KMS-11 (cell line): ENCODE results near the gene LHFPL2.

Experiments used
- H2AFZ ChIP-seq: fragments of 200-600 bp; sonication (generic); 2 replicates; pipeline ENCODE4 v1.6.1; 2016; ENCODE audit warnings: antibody characterized with exemption, mixed run types, low read depth
- H3K27ac ChIP-seq: fragments of 200-600 bp; sonication (generic); 2 replicates; pipeline ENCODE4 v1.6.1; 2016; ENCODE audit warnings: mild to moderate bottlenecking, mixed run types
- H3K27me3 ChIP-seq: fragments of 200-600 bp; sonication (generic); 2 replicates; pipeline ENCODE4 v1.6.1; 2017; ENCODE audit warnings: mild to moderate bottlenecking, low read depth, mixed run types, moderate library complexity; ENCODE audit not compliant: insufficient read depth
- H3K36me3 ChIP-seq: fragments of 200-600 bp; sonication (generic); 2 replicates; pipeline ENCODE4 v1.6.1; 2017; ENCODE audit warnings: mild to moderate bottlenecking, mixed run types; ENCODE audit not compliant: insufficient read depth
- H3K4me1 ChIP-seq: fragments of 200-600 bp; sonication (generic); 2 replicates; pipeline ENCODE4 v1.6.1; 2016; ENCODE audit warnings: mild to moderate bottlenecking, low read depth, mixed run types; ENCODE audit not compliant: poor library complexity, severe bottlenecking
- H3K4me2 ChIP-seq: fragments of 200-600 bp; sonication (generic); 2 replicates; pipeline ENCODE4 v1.7.0; 2016; ENCODE audit warnings: mild to moderate bottlenecking, mixed run types
- H3K4me3 ChIP-seq: fragments of 200-600 bp; sonication (generic); IDR thresholded peaks from 2 replicates; pipeline ENCODE4 v1.6.1; 2017; ENCODE audit warnings: low read depth, low read length, mixed read lengths; ENCODE audit not compliant: insufficient read depth
- H3K79me2 ChIP-seq: fragments of 200-600 bp; sonication (generic); 2 replicates; pipeline ENCODE4 v1.6.1; 2016; ENCODE audit warnings: low read depth, mixed run types; ENCODE audit not compliant: insufficient read depth
- H3K9ac ChIP-seq: fragments of 200-600 bp; sonication (generic); 2 replicates; pipeline ENCODE4 v1.6.1; 2016; ENCODE audit warnings: mild to moderate bottlenecking, mixed run types
- H4K20me1 ChIP-seq: fragments of 200-600 bp; sonication (generic); 2 replicates; pipeline ENCODE4 v1.6.1; 2016; ENCODE audit warnings: mild to moderate bottlenecking, mixed run types; ENCODE audit not compliant: insufficient read depth
- TF ChIP-seq, protein P1 (sequence below): fragments of 200-600 bp; sonication (generic); conservative IDR thresholded peaks from 2 replicates; pipeline ENCODE4 v1.6.1; 2017; ENCODE audit warnings: low read depth, mild to moderate bottlenecking, antibody characterized with exemption, low read length, moderate library complexity, mixed read lengths

Gene LHFPL2

DNA sequence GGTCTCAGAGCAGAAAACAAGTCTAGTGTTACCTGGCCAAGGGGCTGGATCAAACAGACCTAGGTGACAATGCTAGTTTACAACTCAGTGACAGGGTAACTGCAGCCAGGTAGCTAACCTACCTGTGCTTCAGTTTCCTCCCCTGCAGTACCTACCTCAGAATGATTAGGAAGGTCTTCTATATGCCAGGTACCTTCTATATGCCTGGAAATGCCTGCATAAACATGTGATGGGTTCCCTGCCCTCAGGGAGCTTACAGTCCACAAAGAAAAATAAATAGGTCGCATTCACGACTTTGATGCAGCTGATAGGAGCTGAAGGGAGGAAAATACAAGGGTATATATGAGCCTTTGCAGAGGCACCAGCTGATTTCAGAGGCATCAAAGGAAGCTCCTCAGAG, 16.1 kb downstream of the LHFPL2 start:
- TF ChIP-seq, protein P1, sequence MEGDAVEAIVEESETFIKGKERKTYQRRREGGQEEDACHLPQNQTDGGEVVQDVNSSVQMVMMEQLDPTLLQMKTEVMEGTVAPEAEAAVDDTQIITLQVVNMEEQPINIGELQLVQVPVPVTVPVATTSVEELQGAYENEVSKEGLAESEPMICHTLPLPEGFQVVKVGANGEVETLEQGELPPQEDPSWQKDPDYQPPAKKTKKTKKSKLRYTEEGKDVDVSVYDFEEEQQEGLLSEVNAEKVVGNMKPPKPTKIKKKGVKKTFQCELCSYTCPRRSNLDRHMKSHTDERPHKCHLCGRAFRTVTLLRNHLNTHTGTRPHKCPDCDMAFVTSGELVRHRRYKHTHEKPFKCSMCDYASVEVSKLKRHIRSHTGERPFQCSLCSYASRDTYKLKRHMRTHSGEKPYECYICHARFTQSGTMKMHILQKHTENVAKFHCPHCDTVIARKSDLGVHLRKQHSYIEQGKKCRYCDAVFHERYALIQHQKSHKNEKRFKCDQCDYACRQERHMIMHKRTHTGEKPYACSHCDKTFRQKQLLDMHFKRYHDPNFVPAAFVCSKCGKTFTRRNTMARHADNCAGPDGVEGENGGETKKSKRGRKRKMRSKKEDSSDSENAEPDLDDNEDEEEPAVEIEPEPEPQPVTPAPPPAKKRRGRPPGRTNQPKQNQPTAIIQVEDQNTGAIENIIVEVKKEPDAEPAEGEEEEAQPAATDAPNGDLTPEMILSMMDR = no peak
- H3K9ac ChIP-seq = no peak overlapping the region
- no peak overlapping the region for H2AFZ ChIP-seq
- no peak overlapping the region for H3K4me3 ChIP-seq
- H3K27me3 ChIP-seq = no peaks in the 10 kb centered on the region
- H4K20me1 ChIP-seq = no peaks in the 10 kb centered on the region
- no peak overlapping the region for H3K27ac ChIP-seq
- peaks cover 21% of the 10 kb centered on the region for H3K4me1 ChIP-seq
- no peak overlapping the region for H3K4me2 ChIP-seq
- H3K79me2 ChIP-seq = no peaks in the 10 kb centered on the region
- no peaks in the 10 kb centered on the region; the same call in 1 of the 2 replicates for H3K36me3 ChIP-seq

DNA sequence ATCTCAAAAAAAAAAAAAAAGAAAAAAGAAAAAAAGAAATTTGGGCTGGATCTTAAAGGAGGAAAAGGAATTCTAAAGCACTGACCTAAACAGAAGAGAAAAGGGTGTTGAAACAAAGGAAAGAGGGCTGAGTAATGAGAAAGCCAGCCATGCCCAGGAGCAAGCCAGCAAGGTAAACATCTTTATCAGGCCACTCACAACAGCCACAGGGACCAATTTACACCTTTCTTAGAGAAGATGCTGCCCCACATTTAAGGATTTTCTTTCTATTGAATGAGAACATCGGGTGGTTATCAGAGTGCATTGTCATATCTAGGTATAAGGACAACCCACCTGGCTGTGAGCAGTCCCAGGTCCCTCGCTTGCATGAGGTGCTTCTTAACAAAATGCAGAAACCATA, 16.6 kb downstream of the LHFPL2 start:
- Histone ChIP-seq H3K27ac (no peak overlapping the region), H3K4me3 (no peak overlapping the region), H3K27me3 (no peaks in the 10 kb centered on the region), H2AFZ (no peak overlapping the region), H3K9ac (no peak overlapping the region), H3K36me3 (no peaks in the 10 kb centered on the region; the same call in 1 of the 2 replicates), H4K20me1 (no peaks in the 10 kb centered on the region), H3K4me1 (peaks cover 26% of the 10 kb centered on the region), H3K79me2 (no peaks in the 10 kb centered on the region), H3K4me2 (no peak overlapping the region)
- TF ChIP-seq, protein P1 = no peak

DNA sequence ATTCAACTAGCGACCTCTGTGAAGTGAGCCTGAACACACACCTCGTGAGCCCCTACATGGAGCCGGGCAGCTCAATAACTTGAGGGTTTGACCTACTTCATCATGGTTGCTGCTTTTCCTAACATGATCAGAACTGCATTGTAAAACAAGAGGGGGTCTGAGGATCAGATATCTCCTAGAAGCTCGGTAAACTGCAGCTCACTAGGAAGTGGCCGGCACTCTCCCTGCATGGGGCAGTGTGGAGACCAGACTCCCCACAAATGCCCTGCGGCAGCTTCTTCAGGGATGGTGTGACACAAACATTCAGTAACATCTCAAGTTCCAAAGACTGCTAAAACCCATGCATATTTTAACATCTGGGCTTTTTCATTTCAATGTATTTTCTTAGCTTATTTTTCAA, 18.5 kb downstream of the LHFPL2 start:
- H3K79me2 ChIP-seq = no peaks in the 10 kb centered on the region
- no peak overlapping the region for H3K9ac ChIP-seq
- H4K20me1 ChIP-seq = no peaks in the 10 kb centered on the region
- H3K27me3 ChIP-seq = no peaks in the 10 kb centered on the region
- TF ChIP-seq, protein P1 = no peak
- no peak overlapping the region for H2AFZ ChIP-seq
- H3K36me3 ChIP-seq = no peaks in the 10 kb centered on the region; the same call in 1 of the 2 replicates
- H3K4me1 ChIP-seq = peaks cover 26% of the 10 kb centered on the region
- no peak overlapping the region for H3K27ac ChIP-seq
- H3K4me2 ChIP-seq = no peak overlapping the region
- H3K4me3 ChIP-seq = no peak overlapping the region

- H3K4me1 ChIP-seq = peaks cover 24% of the 10 kb centered on the region
- no peaks in the 10 kb centered on the region for H4K20me1 ChIP-seq
- no peak overlapping the region for H3K4me2 ChIP-seq
- H2AFZ ChIP-seq = no peak overlapping the region
- H3K27me3 ChIP-seq = no peaks in the 10 kb centered on the region
- no peak overlapping the region for H3K27ac ChIP-seq
- H3K79me2 ChIP-seq = no peaks in the 10 kb centered on the region
- H3K9ac ChIP-seq = no peak overlapping the region
- H3K36me3 ChIP-seq = no peaks in the 10 kb centered on the region; the same call in 1 of the 2 replicates
- TF ChIP-seq, protein P1 = no peak
- no peak overlapping the region for H3K4me3 ChIP-seq
Measured at GRCh38 chr5:78629624-78630023, 18.9 kb downstream of the LHFPL2 start.
